RWPE1 (cell line): ENCODE data around the gene COTL1.
A peak's percentile ranks its signal among the peaks of the same experiment; 100 is the strongest.

Experiments
- CTCF ChIA-PET: fragments of 350-600 bp; sonication (Branson Sonifier 250); formaldehyde crosslinking; extraction: SDS; loops from one replicate; lab custom pipeline; 2021; lab: Yijun Ruan, JAX
- POLR2A ChIA-PET: fragments of 400-600 bp; formaldehyde crosslinking; extraction: SDS; loops from one replicate; lab custom pipeline; 2020; ENCODE audit warnings: antibody characterized with exemption; ENCODE audit not compliant: low non-redundant PET; lab: Yijun Ruan, JAX
- DNase-seq: peaks from one replicate; pipeline ENCODE4 v3.0.0; 2012; ENCODE audit warnings: low spot score
- H3K27ac ChIP-seq: fragments of 450-650 bp; 2 replicates; pipeline ENCODE4 v1.5.1; 2017
- TF ChIP-seq, protein P1 (sequence below): fragments of 450-650 bp; conservative IDR thresholded peaks from 2 replicates; pipeline ENCODE4 v1.5.1; 2017; ENCODE audit warnings: low read depth, mild to moderate bottlenecking

Gene COTL1

DNA sequence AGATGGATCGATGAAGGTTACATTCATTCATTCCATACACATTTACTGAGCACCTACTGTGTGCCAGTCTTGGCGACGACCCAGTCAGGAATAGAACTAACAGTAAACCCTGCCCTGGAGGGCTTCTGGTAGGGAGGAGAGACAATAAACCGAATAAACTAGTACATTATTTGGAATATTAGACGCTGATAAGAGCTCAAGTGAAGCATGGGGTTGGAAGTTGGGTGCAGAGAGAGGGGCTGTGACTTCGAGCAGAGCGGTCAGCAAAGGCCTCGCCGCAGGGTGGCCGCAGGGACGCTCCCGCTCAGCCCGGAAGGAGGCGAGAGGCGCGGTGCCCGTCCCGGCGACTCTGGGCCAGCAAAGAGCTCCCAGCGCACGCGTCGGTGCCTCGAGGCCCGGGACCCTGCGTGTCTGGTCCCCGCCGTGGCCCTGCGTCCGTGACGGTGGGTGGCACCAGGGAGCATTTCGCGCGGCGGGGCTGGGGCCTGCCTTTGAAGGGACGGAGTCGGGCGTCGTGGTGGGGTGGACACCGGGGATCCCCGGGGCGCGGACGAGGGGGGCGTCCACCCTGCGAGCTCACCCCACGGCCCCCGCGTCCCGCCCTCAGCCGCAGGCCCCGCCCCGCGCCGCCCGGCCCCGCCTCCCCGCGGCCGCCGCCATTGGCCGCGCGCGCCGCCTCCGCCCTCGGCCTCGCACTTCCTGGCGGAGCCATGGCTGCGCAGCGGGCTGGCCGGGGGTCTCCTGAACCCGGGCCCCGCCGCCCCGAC is 30.1 kb upstream of the COTL1 start, which contains the start of gene KLHL36:
KLHL36 (plus strand) TSS at position 684 of the 767 bp plus-strand sequence. CDS start 2,357 bp downstream, outside the sequence.
- peak within 1 kb of the TSS; percentile 73 for H3K27ac ChIP-seq
- peak; percentile 74 for DNase-seq
- TF ChIP-seq, protein P1, sequence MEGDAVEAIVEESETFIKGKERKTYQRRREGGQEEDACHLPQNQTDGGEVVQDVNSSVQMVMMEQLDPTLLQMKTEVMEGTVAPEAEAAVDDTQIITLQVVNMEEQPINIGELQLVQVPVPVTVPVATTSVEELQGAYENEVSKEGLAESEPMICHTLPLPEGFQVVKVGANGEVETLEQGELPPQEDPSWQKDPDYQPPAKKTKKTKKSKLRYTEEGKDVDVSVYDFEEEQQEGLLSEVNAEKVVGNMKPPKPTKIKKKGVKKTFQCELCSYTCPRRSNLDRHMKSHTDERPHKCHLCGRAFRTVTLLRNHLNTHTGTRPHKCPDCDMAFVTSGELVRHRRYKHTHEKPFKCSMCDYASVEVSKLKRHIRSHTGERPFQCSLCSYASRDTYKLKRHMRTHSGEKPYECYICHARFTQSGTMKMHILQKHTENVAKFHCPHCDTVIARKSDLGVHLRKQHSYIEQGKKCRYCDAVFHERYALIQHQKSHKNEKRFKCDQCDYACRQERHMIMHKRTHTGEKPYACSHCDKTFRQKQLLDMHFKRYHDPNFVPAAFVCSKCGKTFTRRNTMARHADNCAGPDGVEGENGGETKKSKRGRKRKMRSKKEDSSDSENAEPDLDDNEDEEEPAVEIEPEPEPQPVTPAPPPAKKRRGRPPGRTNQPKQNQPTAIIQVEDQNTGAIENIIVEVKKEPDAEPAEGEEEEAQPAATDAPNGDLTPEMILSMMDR, result no peak
- ChIA-PET POLR2A (interaction anchor here (0.7 kb wide), 1 partner anchor 511 kb away, joined by 3 read pairs; no protein-coding TSS in a partner anchor), CTCF (interaction anchor here (0.6 to 1.0 kb wide), 4 partner anchors 11 to 467 kb away, joined by 3 read pairs; no protein-coding TSS in a partner anchor)

GRCh38 chr16:84643674-84644073 is 25.8 kb upstream of the COTL1 start:
- TF ChIP-seq, protein P1, result no peak
- DNase-seq, result peak; percentile 40
- H3K27ac ChIP-seq, result peak overlapping the region; percentile 94
- ChIA-PET POLR2A (no interaction called here), CTCF (no interaction called here)

DNA sequence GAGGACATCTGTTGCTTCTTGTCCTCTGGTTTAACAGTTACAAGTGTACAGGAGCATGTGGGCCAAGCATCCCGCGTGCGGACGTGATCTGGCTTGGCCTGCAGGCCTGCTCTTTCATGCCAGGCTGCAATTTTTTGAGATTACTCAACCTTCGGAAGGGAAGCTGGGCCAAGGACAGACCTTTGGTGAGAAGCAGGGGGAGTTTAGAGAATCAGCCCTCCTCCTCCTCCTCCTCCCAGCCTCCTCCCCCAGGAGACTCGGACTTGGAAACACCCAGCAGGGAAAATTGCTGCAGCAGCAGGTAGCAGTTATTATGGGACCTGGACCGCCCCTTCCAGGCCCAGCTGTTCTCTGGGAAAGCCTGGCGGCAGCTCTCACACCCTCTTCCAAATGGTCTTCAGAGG is 25.3 kb upstream of the COTL1 start:
- peak; percentile 87 for DNase-seq
- H3K27ac ChIP-seq, result peak overlapping the region; percentile 94
- TF ChIP-seq, protein P1, result no peak
- ChIA-PET CTCF (no interaction called here), POLR2A (no interaction called here)

GRCh38 chr16:84641643-84642358 is 23.9 kb upstream of the COTL1 start:
- TF ChIP-seq, protein P1, result no peak
- no peak for DNase-seq
- peak overlapping the region; percentile 94 for H3K27ac ChIP-seq
- ChIA-PET CTCF (interaction anchor here (0.7 to 0.9 kb wide), 2 partner anchors 9 to 533 kb away, joined by 3 to 5 read pairs; no protein-coding TSS in a partner anchor), POLR2A (no interaction called here)

GRCh38 chr16:84640145-84640544 is 22.3 kb upstream of the COTL1 start:
- ChIA-PET POLR2A (no interaction called here), CTCF (no interaction called here)
- DNase-seq, result no peak
- TF ChIP-seq, protein P1, result no peak
- peak overlapping the region; percentile 58 for H3K27ac ChIP-seq

DNA sequence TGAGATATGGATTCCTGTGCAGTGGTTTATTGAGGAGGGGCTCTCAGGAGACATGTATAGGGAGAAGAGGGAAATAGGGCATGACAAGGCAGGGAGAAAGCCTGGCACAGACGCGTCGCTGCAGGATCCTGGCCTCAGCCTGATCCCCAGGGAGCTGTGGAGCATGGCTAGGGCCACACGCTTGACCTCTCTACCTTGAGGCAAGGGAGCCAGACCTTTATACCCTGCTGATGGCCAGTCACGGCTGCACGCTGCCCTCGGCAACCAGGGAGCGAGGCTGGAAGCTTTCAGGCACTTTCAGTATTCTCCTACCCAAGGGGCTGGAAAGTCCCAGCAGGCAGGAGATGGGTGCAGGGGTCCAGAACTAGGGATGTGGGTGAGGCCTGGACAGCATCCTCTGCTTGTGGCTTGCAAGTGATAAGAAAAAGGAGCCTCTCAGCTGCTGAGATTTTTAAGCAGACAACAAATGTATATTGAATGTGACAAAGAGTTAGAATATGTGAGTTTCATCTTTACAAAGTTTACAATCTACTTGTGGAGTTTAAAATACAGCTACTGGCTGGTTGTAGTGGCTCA is 20.4 kb upstream of the COTL1 start:
- POLR2A ChIA-PET, result no interaction called here
- no peak for DNase-seq
- TF ChIP-seq, protein P1, result no peak
- peak overlapping the region; percentile 23; the same call in 1 of the 2 replicates for H3K27ac ChIP-seq
- CTCF ChIA-PET, result no interaction called here
